ENCODE results near the gene PREP.

Gene PREP

GRCh38 chr6:105391705-105392104, 11.2 kb downstream of the PREP start:
- DNase-seq (ENCODE audit: low read depth) = no peak

DNA sequence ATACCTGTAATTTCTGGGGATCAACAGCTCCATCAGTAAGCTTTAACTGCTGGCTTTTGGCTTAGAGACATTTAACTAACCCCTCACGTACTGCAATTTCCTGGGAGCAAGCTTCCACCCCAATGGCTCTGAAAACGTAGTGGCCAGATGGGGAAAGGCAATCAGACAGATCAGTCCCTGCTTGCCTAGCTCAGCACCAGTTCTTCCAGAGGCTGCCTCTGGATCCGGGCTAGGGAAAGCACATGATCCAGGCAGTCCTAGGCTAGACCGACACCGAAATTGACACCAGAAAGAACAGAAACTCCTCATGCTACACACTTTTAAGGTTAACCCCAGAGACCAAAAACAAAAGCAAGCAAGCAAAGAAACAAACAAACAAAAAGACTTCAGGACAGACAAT, 13.3 kb downstream of the PREP start:
- no peak for DNase-seq (ENCODE audit: low read depth)

GRCh38 chr6:105388392-105388791, 14.5 kb downstream of the PREP start:
- DNase-seq (ENCODE audit: low read depth) = no peak

DNA sequence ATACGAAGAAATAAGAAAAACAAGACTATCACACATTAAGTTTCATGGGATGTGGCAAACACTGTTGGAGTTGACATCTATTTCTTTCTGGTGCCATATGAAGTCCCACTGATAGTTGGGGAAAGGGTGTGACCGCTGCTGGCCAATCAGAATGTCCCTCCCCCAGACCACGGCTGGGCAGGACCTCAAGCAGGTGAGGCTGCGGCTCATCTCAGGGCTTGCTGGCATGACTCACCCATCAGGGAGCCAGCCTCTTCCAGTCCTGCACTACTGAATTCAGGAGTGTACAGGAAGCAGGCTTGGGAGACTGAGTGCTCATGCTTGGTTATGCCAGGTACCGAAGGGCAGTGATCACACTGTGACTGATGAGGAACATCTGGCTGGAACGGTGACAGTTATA, 18.9 kb downstream of the PREP start:
- DNase-seq (ENCODE audit: low read depth) = no peak

- DNase-seq (ENCODE audit: low read depth) = no peak
Observed at GRCh38 chr6:105382958-105383357, 19.9 kb downstream of the PREP start.

GRCh38 chr6:105382496-105382895, 20.4 kb downstream of the PREP start:
- DNase-seq (ENCODE audit: low read depth) = no peak

DNA sequence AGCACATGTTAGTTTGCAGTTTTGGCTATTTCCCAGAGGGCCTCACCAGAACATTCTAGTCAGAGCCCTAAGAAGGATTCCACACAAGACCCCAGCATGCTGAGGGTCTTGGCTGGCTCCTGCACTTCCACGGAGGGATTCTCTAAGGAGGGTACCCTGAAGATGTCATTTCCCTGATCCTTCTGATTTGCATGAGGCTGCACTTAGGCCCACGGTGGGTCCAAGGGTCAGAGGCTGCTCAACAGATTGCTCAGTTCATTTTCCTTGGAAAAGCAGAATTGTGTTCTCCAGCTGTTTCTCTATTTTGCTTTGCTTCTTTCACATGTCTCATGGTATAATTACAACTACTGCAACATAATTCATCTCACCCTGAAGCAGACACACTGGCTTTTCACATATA, 22.2 kb downstream of the PREP start:
- DNase-seq (ENCODE audit: low read depth) = no peak

- no peak for DNase-seq (ENCODE audit: low read depth)
Observed at GRCh38 chr6:105375797-105376196, 27.1 kb downstream of the PREP start.

- DNase-seq (ENCODE audit: low read depth) = no peak
Observed at GRCh38 chr6:105374010-105374420, 28.9 kb downstream of the PREP start.

DNA sequence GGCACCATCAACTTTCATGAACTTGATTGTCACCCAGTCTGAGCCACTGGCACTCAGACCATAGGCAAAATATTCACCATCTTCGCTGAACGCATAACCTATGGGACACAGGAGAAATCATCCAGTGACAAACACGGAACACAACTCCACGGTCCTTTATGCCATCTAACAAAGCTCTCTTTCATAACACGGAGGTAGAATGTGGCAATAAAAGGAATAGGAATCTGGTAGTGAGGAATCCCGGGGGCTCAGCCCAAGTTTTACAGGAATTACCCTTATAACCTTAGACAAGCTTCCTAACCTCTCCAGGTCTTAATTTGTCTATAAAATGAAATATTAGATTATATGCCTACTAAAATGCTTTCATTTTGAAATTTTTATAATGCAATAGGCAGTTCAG, 29.4 kb downstream of the PREP start:
- no peak for DNase-seq (ENCODE audit: low read depth)

- no peak for DNase-seq (ENCODE audit: low read depth)
Observed at GRCh38 chr6:105372849-105373182, 30.1 kb downstream of the PREP start.

- no peak for DNase-seq (ENCODE audit: low read depth)
Observed at GRCh38 chr6:105372142-105372848, 30.6 kb downstream of the PREP start.

DNA sequence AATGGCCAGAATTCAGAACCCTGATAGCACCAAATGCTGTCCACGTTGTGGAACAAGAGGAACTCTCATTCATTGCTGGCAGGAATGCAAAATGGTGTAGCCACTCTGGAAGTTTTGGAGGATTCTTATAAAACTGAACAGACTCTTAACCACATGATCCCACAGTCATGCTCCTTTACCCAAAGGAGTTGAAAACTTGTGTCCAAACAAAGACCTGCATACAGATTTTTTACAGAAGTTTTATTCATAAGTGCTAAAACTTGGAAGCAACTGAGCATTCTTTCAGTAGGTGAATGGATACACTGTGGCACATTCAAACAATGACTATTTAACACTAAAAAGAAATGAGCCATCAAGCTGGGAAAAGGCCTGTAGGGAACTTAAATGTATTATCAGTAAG, 32.5 kb downstream of the PREP start:
- no peak for DNase-seq (ENCODE audit: low read depth)

DNA sequence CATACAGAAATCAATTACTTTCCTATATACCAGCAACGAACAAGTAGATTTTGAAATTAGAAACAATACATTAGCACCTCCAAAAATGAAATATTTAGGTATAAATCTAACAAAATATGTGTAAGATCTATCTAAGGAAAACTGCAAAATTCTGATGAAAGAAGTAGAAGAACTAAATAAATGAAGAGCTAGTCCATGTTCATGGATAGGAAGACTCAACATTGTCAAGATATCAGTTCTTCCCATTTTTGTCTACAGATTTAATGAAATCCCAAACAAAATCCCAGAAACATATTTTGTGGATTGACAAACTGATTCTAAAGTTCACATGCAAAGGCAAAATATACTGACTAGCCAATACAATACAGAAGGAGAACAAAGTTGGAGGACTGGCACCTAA, 33.7 kb downstream of the PREP start:
- no peak for DNase-seq (ENCODE audit: low read depth)

DNA sequence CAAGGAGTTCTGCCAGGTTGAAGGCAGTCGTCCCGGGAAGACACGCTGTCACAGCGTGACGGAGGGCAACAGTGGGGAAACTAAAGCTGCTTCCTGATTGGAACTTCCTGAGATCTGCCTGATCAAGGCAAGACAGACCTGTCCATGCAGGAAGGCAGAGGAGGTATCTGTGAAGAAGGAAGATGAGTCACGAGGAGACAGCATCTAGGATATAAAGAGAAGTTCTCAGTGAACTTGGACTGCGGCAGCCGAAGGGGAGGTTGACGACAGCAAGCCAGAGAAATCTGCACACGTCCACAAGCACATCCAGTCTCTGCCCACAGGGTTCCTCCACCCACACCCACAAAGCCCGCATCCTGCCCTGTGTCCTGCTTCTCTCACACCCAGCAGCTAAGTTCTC, 38.6 kb downstream of the PREP start:
- DNase-seq (ENCODE audit: low read depth) = no peak

DNA sequence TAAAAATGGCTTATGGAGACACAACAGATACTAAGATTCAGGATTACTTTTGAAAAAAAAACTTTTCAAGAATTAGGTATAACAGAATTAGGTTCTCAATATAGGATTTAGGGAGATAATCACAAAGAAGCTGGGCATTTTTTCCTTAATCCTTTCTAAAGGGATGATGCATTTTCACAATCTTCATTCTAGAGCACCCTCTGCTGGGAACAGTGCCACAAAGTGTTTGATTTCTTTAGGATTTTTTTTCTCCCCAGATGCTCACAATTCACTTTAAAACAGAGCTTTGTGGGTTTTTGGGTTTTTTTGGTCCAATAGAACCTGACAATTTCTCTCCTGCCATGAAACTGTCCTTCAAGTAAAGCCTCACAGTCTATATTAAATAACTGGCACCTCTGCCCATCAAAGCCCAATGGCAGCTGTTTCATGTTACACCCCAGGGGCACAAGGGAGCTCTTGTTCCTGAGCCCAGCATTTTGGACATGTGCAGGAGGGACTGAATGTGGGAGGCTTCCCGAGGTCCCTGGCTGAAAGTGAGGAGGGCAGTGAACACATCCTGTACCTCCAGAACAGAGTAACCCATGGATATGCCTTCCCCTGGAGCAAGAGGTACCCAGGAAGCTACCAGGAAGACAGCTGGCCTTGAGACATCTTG, 39.7 kb downstream of the PREP start:
- no peak for DNase-seq (ENCODE audit: low read depth)

GRCh38 chr6:105359419-105360370, 43.2 kb downstream of the PREP start:
- DNase-seq (ENCODE audit: low read depth) = no peak

GRCh38 chr6:105357165-105357564, 45.7 kb downstream of the PREP start:
- DNase-seq (ENCODE audit: low read depth) = no peak

- no peak for DNase-seq (ENCODE audit: low read depth)
Observed at GRCh38 chr6:105352037-105352617, 50.8 kb downstream of the PREP start.

DNA sequence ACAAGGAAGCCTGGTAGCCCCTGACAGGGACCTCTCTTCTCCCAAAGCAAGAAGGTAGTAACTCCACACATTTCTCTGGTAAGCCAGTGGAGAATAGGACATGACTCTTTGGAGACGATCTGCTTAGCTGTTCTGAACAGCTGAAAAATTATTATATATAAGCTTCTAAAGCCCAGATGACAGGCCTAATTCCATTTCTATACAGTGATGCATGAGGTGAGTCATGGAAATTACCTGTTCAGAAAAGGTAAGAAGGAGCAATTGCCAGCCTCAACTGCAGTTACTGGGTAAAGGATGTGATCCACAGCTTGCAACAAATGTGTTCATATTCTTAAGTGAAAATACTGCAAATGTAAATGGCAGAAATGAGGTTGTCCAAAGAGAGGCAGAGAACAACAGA, 54.0 kb downstream of the PREP start:
- DNase-seq (ENCODE audit: low read depth) = no peak

DNA sequence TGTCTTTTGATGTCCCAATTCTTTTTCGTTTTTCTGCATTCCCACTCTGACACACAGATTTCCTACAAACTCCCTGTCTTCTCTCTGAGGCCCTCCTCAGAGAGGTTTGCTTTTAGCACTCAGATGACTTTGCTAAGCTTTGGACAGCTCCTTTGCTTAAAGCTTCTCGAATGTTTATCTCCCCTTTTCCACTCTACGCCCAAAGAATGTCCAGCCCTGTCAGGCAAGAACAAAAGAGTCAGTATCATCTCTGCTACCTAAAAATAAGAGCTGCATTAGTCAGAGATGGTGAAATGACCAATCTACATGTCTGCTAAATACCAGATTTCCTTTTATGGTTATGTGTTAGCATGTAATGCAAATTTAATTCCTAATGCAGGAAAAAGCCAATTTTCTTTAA, 56.8 kb downstream of the PREP start:
- no peak for DNase-seq (ENCODE audit: low read depth)

GRCh38 chr6:105345506-105345905, 57.4 kb downstream of the PREP start:
- DNase-seq (ENCODE audit: low read depth) = no peak
